Spleen (tissue), 11 donors: ENCODE data around the gene RETREG2. TPM values are rescaled to one million over a fixed set of nuclear protein-coding genes. Genes with fewer than 3 reads are reported as not detected.
A peak's percentile ranks its signal among the peaks of the same experiment; 100 is the strongest.
"Not testable (repeated sequence)": the region's sequence is repeated elsewhere in the genome, so short reads cannot be mapped to it uniquely, and the experiment has no call there.

Experiments
- DNase-seq: peaks from one replicate; pipeline ENCODE4 v3.0.0-alpha.2; 2020
- H3K27ac ChIP-seq, 8 donors: fragments of 200-600 bp; sonication (generic) in 7 of 8; 1 replicate in 4 of 8; 2 replicates in 4 of 8; pipeline versions ENCODE4 v1.5.0 to v1.8.0; 2016 to 2021; ENCODE audit warnings: inconsistent platforms in 4 of 8, mild to moderate bottlenecking in 4 of 8, moderate library complexity in 1 of 8
- H3K27me3 ChIP-seq, 7 donors: fragments of 200-600 bp; sonication (generic) in 6 of 7; replicated peaks in 1 of 7; 1 replicate in 4 of 7; 2 replicates in 3 of 7; pipeline versions ENCODE4 v1.5.0 to v1.8.0; 2016 to 2021; ENCODE audit warnings: inconsistent platforms in 3 of 7, mild to moderate bottlenecking in 1 of 7
- H3K36me3 ChIP-seq, 6 donors: fragments of 200-600 bp; sonication (generic) in 5 of 6; 1 replicate in 4 of 6; 2 replicates in 2 of 6; pipeline versions ENCODE4 v1.5.0 to v1.8.0; 2016 to 2021; ENCODE audit warnings: inconsistent platforms in 2 of 6
- H3K4me1 ChIP-seq, 6 donors: fragments of 200-600 bp; sonication (generic) in 5 of 6; 1 replicate in 3 of 6; 2 replicates in 3 of 6; pipeline versions ENCODE4 v1.5.0 to v1.8.0; 2016 to 2021; ENCODE audit warnings: inconsistent platforms in 3 of 6
- H3K4me3 ChIP-seq, 8 donors: fragments of 200-600 bp; sonication (generic) in 7 of 8; 1 replicate in 4 of 8; 2 replicates in 4 of 8; pipeline versions ENCODE4 v1.5.0 to v1.8.0; 2016 to 2021; ENCODE audit warnings: inconsistent platforms in 4 of 8, mild to moderate bottlenecking in 4 of 8, moderate library complexity in 2 of 8
- H3K9me3 ChIP-seq, 8 donors: fragments of 200-600 bp; sonication (generic) in 7 of 8; 1 replicate in 4 of 8; 2 replicates in 4 of 8; pipeline versions ENCODE4 v1.5.0 to v1.8.0; 2016 to 2021; ENCODE audit warnings: inconsistent platforms in 4 of 8
- POLR2A ChIP-seq, 3 donors: fragments of 450-650 bp; IDR thresholded peaks; one replicate each; pipeline ENCODE4 v1.5.1; 2017; ENCODE audit warnings: antibody characterized with exemption in 3 of 3, mild to moderate bottlenecking in 1 of 3
- POLR2AphosphoS5 ChIP-seq, 3 donors: sonication (generic); formaldehyde crosslinking; IDR thresholded peaks; one replicate each; pipeline ENCODE4 v1.5.1; 2017; ENCODE audit warnings: antibody characterized with exemption in 3 of 3
- WGBS, 5 donors: extraction: QIAGEN DNeasy Blood & Tissue Kit in 3 of 5; methylation state at CpG; one replicate each; pipeline versions ENCODE4 v1.1.5 to v1.1.7; 2013 to 2018; 5-methylcytosine and 5-hydroxymethylcytosine counted together
- intact Hi-C: fragments of 100-400 bp; cut with DNase I; formaldehyde crosslinking; loops from one replicate; pipeline ENCODE4 v1.15.0; 2023; ENCODE audit warnings: low total_unique reads
- polyA plus RNA-seq, 3 donors: library from polyadenylated mRNA; stranded (reverse); fragments of 200-250 nt; gene quantifications; one replicate each; pipeline ENCODE4 v1.2.1, GENCODE V29; 2013
- total RNA-seq, 7 donors: library from RNA; depleted of rRNA in 3 of 7; stranded (reverse); fragments of >200 nt in 3 of 7; fragmentation: NEBNext Ultra II Directional in 4 of 7; extraction: Animal tissue kit (Norgen Biotek cat#: 25700) in 4 of 7; gene quantifications; one replicate each; pipeline versions ENCODE4 v1.1.0 to v1.2.1, GENCODE V29; 2016 to 2021
- TF ChIP-seq, protein P1 (sequence below), 11 experiments: fragments of 200-600 bp in 7 of 11; fragments of 450-650 bp in 4 of 11; sonication (generic) in 4 of 11; IDR thresholded peaks in 8 of 11; conservative IDR thresholded peaks in 3 of 11; 1 replicate in 7 of 11; 2 replicates in 4 of 11; pipeline versions ENCODE4 v1.4.0 to v1.8.0; 2016 to 2021; ENCODE audit warnings: antibody characterized with exemption in 11 of 11, inconsistent platforms in 4 of 11, mild to moderate bottlenecking in 1 of 11
- donor health status: healthy with polysubstance abuse.
- donor health status: DM: no; HTN: no; CAD: no; lungs with moderate emphysema.
- donor health status: DM: no; HTN: no; CAD: no.
- donor health status: Bipolar disorder and iron deficiency.
- donor health status: healthy.
- donor health status: DM: no; HTN: no; CAD: no.
- donor health status: DM: yes; HTN: yes; CAD: no.

The RETREG2 gene
- total and polyA plus RNA-seq, 10 donors = 30.0 to 101 (median 71.4) TPM

DNA sequence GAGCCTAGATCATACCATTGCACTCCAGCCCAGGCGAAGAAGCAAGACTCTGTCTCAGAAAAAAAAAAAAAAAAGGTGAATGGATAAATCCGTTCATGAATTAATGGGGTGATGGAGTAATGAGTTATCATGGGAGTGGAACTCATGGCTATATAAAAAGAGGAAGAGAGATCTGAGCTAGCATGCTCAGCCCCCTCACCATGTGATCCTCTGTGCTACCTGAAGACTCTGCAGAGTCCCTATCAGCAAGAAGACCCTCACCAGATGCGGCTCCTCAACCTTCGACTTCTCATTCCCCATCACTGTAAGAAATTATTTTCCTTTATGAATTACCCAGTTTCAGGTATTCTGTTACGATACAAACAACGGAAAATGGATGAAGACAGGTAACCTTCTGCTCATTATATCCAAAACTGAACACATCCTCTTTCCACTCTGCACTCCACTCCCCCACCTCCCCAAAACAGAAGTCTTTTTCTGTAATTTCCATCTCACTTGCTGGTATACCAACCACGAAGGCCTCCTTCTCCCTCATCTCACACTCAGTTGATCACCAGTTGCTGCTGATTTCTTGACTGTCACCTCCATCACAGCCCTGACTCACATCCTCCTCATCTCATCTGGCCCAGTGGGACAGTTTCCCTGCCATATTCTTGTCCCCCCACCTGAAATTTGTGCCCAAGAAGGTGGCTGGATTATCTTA is 8.8 kb downstream of the RETREG2 start:
- peak overlapping the region in 2 of 8 donors; percentile 19 to 22 for H3K27ac ChIP-seq
- WGBS, 5 donors = 73 to 85% (median 81%) methylated on average over 7 of the region's 7 CpGs
- intact Hi-C loops = no loop called here
- DNase-seq = no peak
- peaks cover 0 to 13% (median 7%) of the 10 kb centered on the region in 6 donors for H3K4me1 ChIP-seq
- TF ChIP-seq, protein P1, sequence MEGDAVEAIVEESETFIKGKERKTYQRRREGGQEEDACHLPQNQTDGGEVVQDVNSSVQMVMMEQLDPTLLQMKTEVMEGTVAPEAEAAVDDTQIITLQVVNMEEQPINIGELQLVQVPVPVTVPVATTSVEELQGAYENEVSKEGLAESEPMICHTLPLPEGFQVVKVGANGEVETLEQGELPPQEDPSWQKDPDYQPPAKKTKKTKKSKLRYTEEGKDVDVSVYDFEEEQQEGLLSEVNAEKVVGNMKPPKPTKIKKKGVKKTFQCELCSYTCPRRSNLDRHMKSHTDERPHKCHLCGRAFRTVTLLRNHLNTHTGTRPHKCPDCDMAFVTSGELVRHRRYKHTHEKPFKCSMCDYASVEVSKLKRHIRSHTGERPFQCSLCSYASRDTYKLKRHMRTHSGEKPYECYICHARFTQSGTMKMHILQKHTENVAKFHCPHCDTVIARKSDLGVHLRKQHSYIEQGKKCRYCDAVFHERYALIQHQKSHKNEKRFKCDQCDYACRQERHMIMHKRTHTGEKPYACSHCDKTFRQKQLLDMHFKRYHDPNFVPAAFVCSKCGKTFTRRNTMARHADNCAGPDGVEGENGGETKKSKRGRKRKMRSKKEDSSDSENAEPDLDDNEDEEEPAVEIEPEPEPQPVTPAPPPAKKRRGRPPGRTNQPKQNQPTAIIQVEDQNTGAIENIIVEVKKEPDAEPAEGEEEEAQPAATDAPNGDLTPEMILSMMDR (IDR thresholded peaks at IDR 0.05 in 8 of 11, conservative IDR thresholded peaks at IDR 0.05 in 3 of 11) = no peak
- peak in 1 of 3 donors; percentile 31 for TF ChIP-seq POLR2AphosphoS5 (IDR thresholded peaks at IDR 0.05)
- no peaks in the 10 kb centered on the region for H3K9me3 ChIP-seq
- H3K4me3 ChIP-seq = no peak overlapping the region
- H3K36me3 ChIP-seq = peaks cover 0 to 48% (median 31%) of the 10 kb centered on the region in 6 donors
- no peaks in the 10 kb centered on the region for H3K27me3 ChIP-seq

DNA sequence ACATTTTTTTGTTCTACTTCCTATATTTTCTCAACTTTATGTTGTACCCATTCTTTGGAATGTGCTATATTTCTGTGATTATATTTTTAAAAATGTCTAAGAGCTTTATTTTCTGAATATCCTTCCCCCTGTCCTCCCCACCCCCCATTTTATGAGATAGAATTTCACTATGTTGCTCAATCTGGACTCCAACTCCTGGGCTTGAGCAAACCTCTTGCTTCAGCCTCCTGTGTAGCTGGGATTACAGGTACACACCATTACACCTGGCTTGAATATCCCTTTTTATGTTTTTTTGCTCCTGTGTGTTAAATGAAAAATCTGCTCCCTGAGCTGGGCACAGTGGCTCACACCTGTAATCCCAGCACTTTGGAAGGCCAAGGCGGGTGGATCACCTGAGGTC is 19.3 kb downstream of the RETREG2 start:
- TF ChIP-seq POLR2A (IDR thresholded peaks at IDR 0.05) = no peak
- TF ChIP-seq POLR2AphosphoS5 (IDR thresholded peaks at IDR 0.05) = no peak
- TF ChIP-seq, protein P1 (IDR thresholded peaks at IDR 0.05 in 8 of 11, conservative IDR thresholded peaks at IDR 0.05 in 3 of 11) = no peak
- no peaks in the 10 kb centered on the region for H3K9me3 ChIP-seq
- no peak overlapping the region for H3K27ac ChIP-seq
- 77 to 100% (median 92%) methylated on average over 1 of the region's 1 CpG for WGBS, 5 donors
- no peak for DNase-seq
- H3K36me3 ChIP-seq = no peaks in the 10 kb centered on the region
- H3K27me3 ChIP-seq = peaks cover 0 to 20% (median 0%) of the 10 kb centered on the region in 7 donors
- H3K4me1 ChIP-seq = no peaks in the 10 kb centered on the region
- intact Hi-C loops = no loop called here
- no peak overlapping the region for H3K4me3 ChIP-seq

DNA sequence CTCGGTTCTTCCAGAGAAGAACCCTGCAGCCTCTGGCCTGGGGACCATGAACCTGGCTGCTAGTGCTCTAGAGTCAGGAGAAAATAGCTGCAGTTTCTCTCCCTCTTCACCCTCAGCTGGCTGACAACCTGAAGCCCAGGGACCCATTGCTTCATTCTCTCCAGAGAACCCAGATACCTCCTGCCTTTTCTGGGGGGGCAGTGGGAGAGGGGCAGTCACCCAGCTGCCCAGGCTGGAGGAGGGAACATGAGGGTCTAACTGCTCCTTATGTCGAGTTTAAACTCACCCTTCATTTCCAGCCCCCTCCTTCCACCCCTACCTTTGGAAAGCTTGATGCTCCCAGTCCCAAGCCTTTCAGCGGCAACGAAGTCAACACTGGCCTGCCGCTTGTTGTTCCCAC is 20.9 kb downstream of the RETREG2 start:
- Histone ChIP-seq H3K4me3 (no peak overlapping the region), H3K36me3 (no peaks in the 10 kb centered on the region), H3K27me3 (peaks cover 0 to 20% (median 0%) of the 10 kb centered on the region in 7 donors), H3K27ac (no peak overlapping the region), H3K9me3 (no peaks in the 10 kb centered on the region), H3K4me1 (no peaks in the 10 kb centered on the region)
- intact Hi-C loops = no loop called here
- DNase-seq = no peak
- TF ChIP-seq POLR2AphosphoS5 (IDR thresholded peaks at IDR 0.05) = no peak
- no peak for TF ChIP-seq POLR2A (IDR thresholded peaks at IDR 0.05)
- TF ChIP-seq, protein P1 (IDR thresholded peaks at IDR 0.05 in 8 of 11, conservative IDR thresholded peaks at IDR 0.05 in 3 of 11) = no peak
- WGBS, 5 donors = 82 to 90% (median 85%) methylated on average over 5 of the region's 5 CpGs

DNA sequence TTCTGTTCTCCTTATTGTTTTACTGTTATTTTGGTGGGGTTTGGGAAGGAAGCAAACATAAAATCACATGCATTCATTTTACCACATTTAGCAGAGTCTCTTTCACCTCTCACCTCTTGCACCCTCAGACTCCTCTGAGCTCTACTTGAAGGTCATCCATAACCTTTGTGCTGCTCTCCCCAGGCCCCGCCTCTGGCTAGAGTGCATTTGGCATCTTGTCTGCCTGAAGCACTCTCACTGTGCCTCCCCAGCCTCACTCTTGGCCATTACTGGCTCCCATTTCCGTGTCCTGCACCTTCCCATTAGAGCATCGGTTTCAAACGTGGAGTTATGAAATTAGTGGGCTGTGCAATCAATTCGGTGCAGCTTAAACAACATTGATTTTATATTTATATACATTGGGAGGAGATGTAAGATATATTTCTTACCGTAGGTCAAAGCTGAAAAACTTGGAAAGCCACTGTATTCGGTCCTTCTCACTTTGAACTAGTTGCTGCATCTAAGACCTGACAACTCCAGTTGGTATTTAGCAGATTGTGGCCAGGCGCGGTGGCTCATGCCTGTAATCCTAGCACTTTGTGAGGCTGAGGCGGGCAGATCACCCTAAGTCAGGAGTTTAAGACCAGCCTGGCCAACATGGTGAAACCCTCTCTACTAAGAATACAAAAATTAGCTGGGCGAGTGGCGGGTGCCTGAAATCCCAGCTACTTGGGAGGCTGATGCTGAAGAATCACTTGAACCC is 21.6 kb downstream of the RETREG2 start:
- WGBS, 5 donors = 84 to 88% (median 86%) methylated on average over 12 of the region's 12 CpGs

DNA sequence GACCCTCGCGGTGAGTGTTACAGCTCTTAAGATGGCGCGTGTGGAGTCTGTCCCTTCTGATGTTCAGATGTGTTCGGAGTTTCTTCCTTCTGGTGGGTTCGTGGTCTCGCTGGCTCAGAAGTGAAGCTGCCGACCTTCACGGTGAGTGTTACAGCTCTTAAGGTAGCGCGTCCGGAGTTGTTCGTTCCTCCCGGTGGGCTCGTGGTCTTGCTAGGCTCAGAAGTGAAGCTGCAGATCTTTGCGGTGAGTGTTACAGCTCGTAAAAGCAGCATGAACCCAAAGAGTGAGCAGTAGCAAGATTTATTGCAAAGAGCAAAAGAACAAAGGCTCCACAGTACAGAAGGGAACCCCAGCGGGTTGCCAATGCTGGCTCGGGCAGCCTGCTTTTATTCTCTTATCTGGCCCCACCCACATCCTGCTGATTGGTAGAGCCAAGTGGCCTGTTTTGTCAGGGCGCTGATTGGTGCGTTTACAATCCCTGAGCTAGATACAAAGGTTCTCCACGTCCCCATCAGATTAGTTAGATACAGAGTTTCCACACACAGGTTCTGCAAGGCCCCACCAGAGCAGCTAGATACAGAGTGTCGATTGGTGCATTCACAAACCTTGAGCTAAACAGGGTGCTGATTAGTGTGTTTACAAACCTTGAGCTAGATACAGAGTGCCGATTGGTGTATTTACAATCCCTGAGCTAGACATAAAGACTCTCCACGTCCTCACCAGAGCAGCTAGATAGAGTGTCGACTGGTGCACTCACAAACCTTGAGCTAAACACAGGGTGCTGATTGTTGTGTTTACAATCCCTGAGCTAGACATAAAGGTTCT is 22.6 kb downstream of the RETREG2 start:
- H3K27ac ChIP-seq = peak overlapping the region in 3 of 8 donors; percentile 13 to 68 (median 48)
- intact Hi-C loops, H3K36me3 ChIP-seq, H3K9me3 ChIP-seq, H3K4me1 ChIP-seq: not testable (repeated sequence)
- peak; percentile 54 for DNase-seq
- peak overlapping the region in 1 of 8 donors; percentile 35 for H3K4me3 ChIP-seq
- WGBS, 5 donors = 68 to 81% (median 79%) methylated on average over 23 to 25 of the region's 26 CpGs
- peaks cover 0 to 20% (median 0%) of the 10 kb centered on the region in 7 donors for H3K27me3 ChIP-seq

More for the DNA sequence above, 21.6 kb downstream of the RETREG2 start:
- Histone ChIP-seq H3K27me3 (peaks cover 0 to 20% (median 0%) of the 10 kb centered on the region in 7 donors), H3K4me3 (no peak overlapping the region), H3K4me1 (no peaks in the 10 kb centered on the region), H3K27ac (no peak overlapping the region), H3K36me3 (no peaks in the 10 kb centered on the region), H3K9me3 (no peaks in the 10 kb centered on the region)
- DNase-seq = peak; percentile 22
- TF ChIP-seq, protein P1 (IDR thresholded peaks at IDR 0.05 in 8 of 11, conservative IDR thresholded peaks at IDR 0.05 in 3 of 11) = no peak
- no peak for TF ChIP-seq POLR2AphosphoS5 (IDR thresholded peaks at IDR 0.05)
- no peak for TF ChIP-seq POLR2A (IDR thresholded peaks at IDR 0.05)
- intact Hi-C loops = no loop called here

DNA sequence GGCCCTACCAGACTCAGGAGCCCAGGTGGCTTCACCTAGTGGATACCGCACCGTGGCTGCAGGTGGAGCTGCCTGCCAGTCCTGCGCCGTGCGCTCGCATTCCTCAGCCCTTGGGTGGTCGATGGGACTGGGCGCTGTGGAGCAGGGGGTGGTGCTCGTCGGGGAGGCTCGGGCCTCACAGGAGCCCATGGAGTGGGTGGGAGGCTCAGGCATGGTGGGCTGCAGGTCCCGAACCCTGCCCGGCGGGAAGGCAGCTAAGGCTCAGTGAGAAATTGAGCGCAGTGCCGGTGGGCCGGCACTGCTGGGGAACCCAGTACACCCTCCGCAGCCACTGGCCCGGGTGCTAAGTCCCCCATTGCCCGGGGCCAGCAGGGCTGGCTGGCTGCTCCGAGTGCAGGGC is 23.3 kb downstream of the RETREG2 start:
- WGBS, 5 donors = 83 to 94% (median 91%) methylated on average over 8 to 21 of the region's 21 CpGs
- H3K27ac ChIP-seq, H3K4me1 ChIP-seq, intact Hi-C loops, H3K9me3 ChIP-seq, H3K4me3 ChIP-seq, DNase-seq, H3K36me3 ChIP-seq: not testable (repeated sequence)
- H3K27me3 ChIP-seq = peaks cover 0 to 20% (median 0%) of the 10 kb centered on the region in 7 donors
